ENCODE measurements around the gene CLNK. TPM values are rescaled to one million over a fixed set of nuclear protein-coding genes. Genes with fewer than 3 reads are reported as not detected.
A peak's percentile ranks its signal among the peaks of the same experiment; 100 is the strongest.

The CLNK gene
- total and polyA plus RNA-seq, 2 experiments from 2014 or later, result not detected

DNA sequence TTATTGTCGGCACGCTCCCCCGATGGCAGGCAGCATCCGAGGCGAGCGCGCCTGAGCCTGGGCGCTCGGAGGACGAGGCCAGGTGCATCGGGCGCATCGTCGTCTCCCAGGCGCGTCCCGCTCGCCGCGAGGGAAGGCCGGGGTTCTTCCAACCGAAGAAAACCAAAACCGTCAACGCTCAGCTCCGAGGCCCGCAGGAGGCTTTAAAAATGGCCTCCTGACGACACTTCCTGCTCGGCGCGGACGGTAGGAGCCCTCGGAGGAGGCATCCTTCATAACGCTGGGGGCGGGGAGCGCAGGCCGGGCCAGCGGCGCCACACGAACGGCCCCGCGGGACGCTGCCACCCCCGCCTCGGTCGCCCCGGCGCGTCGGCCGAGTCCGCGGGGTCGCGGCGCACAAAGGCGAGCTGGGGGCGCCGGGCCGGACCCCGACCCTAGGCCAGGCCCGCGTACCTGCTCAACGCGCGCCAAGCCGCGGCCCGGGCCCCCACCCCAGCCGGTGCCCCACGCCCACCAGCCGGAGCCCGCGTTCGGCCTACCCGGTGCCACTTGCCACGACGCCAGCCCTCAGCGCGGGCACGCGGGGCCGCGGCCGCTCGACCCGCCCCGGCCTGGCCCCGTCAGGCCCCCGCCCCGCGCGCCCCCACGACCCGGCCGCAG, 227.8 kb downstream of the CLNK start:
- peak overlapping the region; percentile 30 for H3K4me3 ChIP-seq
- DNase-seq (ENCODE audit: low read depth in 1 of 2, low spot score in 1 of 2), result peak; percentile 50 to 74
- H3K27ac ChIP-seq, result no peak overlapping the region
- no peaks in the 10 kb centered on the region for H3K9me3 ChIP-seq (ENCODE audit: low read depth)
- no peaks in the 10 kb centered on the region for H3K4me1 ChIP-seq (ENCODE audit: low read depth)
- H3K27me3 ChIP-seq, result peaks cover 27% of the 10 kb centered on the region
- H3K36me3 ChIP-seq, result peaks cover 8% of the 10 kb centered on the region
- no peak for TF ChIP-seq CTCF (IDR thresholded peaks at IDR 0.05; ENCODE audit: low read depth, low read length)

GRCh38 chr4:10456260-10456594, 228.3 kb downstream of the CLNK start:
- Histone ChIP-seq H3K27ac (no peak overlapping the region), H3K9me3 (ENCODE audit: low read depth) (no peaks in the 10 kb centered on the region), H3K4me3 (peak overlapping the region; percentile 30), H3K4me1 (ENCODE audit: low read depth) (no peaks in the 10 kb centered on the region), H3K36me3 (peaks cover 8% of the 10 kb centered on the region), H3K27me3 (peaks cover 23% of the 10 kb centered on the region)
- no peak for TF ChIP-seq CTCF (IDR thresholded peaks at IDR 0.05; ENCODE audit: low read depth, low read length)
- no peak for DNase-seq (ENCODE audit: low read depth in 1 of 2, low spot score in 1 of 2)

DNA sequence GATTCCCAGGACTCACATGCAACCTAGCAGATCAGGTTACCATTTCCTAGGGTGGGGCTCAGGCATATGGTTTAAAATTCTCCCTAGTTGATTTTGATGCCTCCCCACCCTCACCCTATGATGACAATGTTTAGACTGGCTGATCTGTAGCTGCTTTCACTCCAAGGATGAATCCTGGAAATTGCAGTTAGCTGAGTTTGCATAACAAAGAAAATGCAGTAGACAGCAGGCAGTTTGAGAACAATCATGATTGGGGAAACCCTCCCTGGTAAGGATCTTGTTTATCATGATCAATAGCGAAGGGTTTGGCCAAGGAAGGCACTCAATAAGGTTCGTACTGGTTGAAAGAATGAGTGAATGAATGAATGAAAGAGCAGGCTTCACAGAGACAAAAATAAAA, 229.4 kb downstream of the CLNK start:
- Histone ChIP-seq H3K4me3 (no peak overlapping the region), H3K36me3 (peaks cover 11% of the 10 kb centered on the region), H3K9me3 (ENCODE audit: low read depth) (no peaks in the 10 kb centered on the region), H3K27me3 (peaks cover 14% of the 10 kb centered on the region), H3K27ac (no peak overlapping the region), H3K4me1 (ENCODE audit: low read depth) (no peaks in the 10 kb centered on the region)
- DNase-seq (ENCODE audit: low read depth in 1 of 2, low spot score in 1 of 2), result no peak
- TF ChIP-seq CTCF (IDR thresholded peaks at IDR 0.05; ENCODE audit: low read depth, low read length), result no peak

DNA sequence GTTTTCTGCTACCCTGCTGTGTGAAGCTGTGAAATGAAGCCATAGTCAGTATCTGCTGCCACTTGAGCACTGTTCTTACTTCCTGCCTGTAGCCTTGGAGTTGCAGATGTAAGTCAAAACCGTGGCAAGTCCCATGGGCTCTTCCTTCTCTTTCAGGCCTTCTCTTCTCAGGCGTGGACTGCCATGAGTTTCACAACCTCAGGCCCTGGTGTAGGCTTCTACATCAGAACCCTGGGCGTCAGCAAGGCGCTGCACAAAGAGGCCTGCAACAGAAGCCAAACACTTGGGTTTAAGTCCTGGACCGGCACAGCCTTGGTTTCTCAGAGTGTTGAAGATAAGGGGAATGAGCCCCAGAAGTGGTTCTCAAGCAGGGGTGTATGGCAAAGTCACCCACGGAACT, 229.8 kb downstream of the CLNK start:
- peaks cover 11% of the 10 kb centered on the region for H3K36me3 ChIP-seq
- no peak overlapping the region for H3K4me3 ChIP-seq
- no peak overlapping the region for H3K27ac ChIP-seq
- DNase-seq (ENCODE audit: low read depth in 1 of 2, low spot score in 1 of 2), result no peak
- no peak for TF ChIP-seq CTCF (IDR thresholded peaks at IDR 0.05; ENCODE audit: low read depth, low read length)
- H3K4me1 ChIP-seq (ENCODE audit: low read depth), result no peaks in the 10 kb centered on the region
- H3K9me3 ChIP-seq (ENCODE audit: low read depth), result no peaks in the 10 kb centered on the region
- peaks cover 12% of the 10 kb centered on the region for H3K27me3 ChIP-seq

DNA sequence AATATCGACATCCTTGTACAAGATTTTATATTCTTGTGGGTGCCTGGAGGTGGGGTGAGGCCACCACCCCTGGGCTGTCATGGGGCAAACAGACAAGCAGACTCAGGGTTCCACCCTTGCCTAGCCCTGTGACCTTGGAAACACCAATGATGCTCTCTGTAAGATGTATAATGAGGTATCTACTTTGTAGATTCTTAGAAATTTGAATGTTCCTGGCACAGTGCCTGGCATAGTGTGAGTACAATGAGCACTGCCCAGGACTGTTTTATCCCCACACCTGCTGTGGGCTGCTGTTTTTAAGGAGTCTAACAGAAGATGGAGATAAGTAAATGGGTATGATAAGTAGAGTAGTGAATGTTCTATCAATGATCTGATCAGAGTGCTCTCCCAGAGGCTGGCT, 230.4 kb downstream of the CLNK start:
- Histone ChIP-seq H3K36me3 (peaks cover 11% of the 10 kb centered on the region), H3K9me3 (ENCODE audit: low read depth) (no peaks in the 10 kb centered on the region), H3K4me3 (no peak overlapping the region), H3K4me1 (ENCODE audit: low read depth) (no peaks in the 10 kb centered on the region), H3K27ac (no peak overlapping the region), H3K27me3 (peaks cover 6% of the 10 kb centered on the region)
- TF ChIP-seq CTCF (IDR thresholded peaks at IDR 0.05; ENCODE audit: low read depth, low read length), result no peak
- no peak for DNase-seq (ENCODE audit: low read depth in 1 of 2, low spot score in 1 of 2)
